ENCODE data around the gene TCF12. TPM values are rescaled to one million over a fixed set of nuclear protein-coding genes. Genes with fewer than 3 reads are reported as not detected.

Gene TCF12
- total RNA-seq, 2 donors from 2014 or later: 44.9 to 55.5 TPM

GRCh38 chr15:57033715-57034439 is 115.4 kb downstream of the TCF12 start:
- ATAC-seq: no peak
- Mint-ChIP-seq H3K9me3 (no peaks in the 10 kb centered on the region), H3K27ac (no peak overlapping the region), H3K36me3 (peaks cover 0 to 6% of the 10 kb centered on the region in 2 donors)
- DNase-seq (ENCODE audit: low spot score in 2 of 2): no peak

GRCh38 chr15:57034613-57035012 is 116.2 kb downstream of the TCF12 start:
- ATAC-seq (no peak), DNase-seq (ENCODE audit: low spot score in 2 of 2) (no peak)
- peaks cover 0 to 6% of the 10 kb centered on the region in 2 donors for H3K36me3 Mint-ChIP-seq
- H3K27ac Mint-ChIP-seq: no peak overlapping the region
- H3K9me3 Mint-ChIP-seq: no peaks in the 10 kb centered on the region

- no peak overlapping the region for H3K27ac Mint-ChIP-seq
Measured at GRCh38 chr15:57035664-57036063, 117.2 kb downstream of the TCF12 start.

GRCh38 chr15:57036352-57036751 is 117.9 kb downstream of the TCF12 start:
- H3K9me3 Mint-ChIP-seq: no peaks in the 10 kb centered on the region
- ATAC-seq (no peak), DNase-seq (ENCODE audit: low spot score in 2 of 2) (no peak)
- H3K36me3 Mint-ChIP-seq: peaks cover 0 to 6% of the 10 kb centered on the region in 2 donors
- no peak overlapping the region for H3K27ac Mint-ChIP-seq

More at GRCh38 chr15:57035664-57036063, 117.2 kb downstream of the TCF12 start:
- ATAC-seq (no peak), DNase-seq (ENCODE audit: low spot score in 2 of 2) (no peak)
- Mint-ChIP-seq H3K9me3 (no peaks in the 10 kb centered on the region), H3K36me3 (peaks cover 0 to 6% of the 10 kb centered on the region in 2 donors)

- Mint-ChIP-seq H3K36me3 (peaks cover 0 to 6% of the 10 kb centered on the region in 2 donors), H3K9me3 (no peaks in the 10 kb centered on the region), H3K27ac (no peak overlapping the region)
- ATAC-seq (peak in 1 of 2 donors; percentile 53), DNase-seq (ENCODE audit: low spot score in 2 of 2) (no peak)
Measured at GRCh38 chr15:57037548-57037947, 119.1 kb downstream of the TCF12 start.

GRCh38 chr15:57038040-57038439 is 119.6 kb downstream of the TCF12 start:
- Mint-ChIP-seq H3K27ac (no peak overlapping the region), H3K36me3 (peaks cover 0 to 6% of the 10 kb centered on the region in 2 donors), H3K9me3 (no peaks in the 10 kb centered on the region)
- ATAC-seq (no peak), DNase-seq (ENCODE audit: low spot score in 2 of 2) (no peak)

- peaks cover 0 to 6% of the 10 kb centered on the region in 2 donors for H3K36me3 Mint-ChIP-seq
- no peak overlapping the region for H3K27ac Mint-ChIP-seq
- no peak for DNase-seq (ENCODE audit: low spot score in 2 of 2)
- H3K9me3 Mint-ChIP-seq: no peaks in the 10 kb centered on the region
- ATAC-seq: no peak
Measured at GRCh38 chr15:57038496-57038895, 120.1 kb downstream of the TCF12 start.

- H3K27ac Mint-ChIP-seq: no peak overlapping the region
- no peak for DNase-seq (ENCODE audit: low spot score in 2 of 2)
- H3K36me3 Mint-ChIP-seq: peaks cover 0 to 6% of the 10 kb centered on the region in 2 donors
- H3K9me3 Mint-ChIP-seq: no peaks in the 10 kb centered on the region
- no peak for ATAC-seq
Measured at GRCh38 chr15:57041416-57041815, 123.0 kb downstream of the TCF12 start.

GRCh38 chr15:57044072-57044702 is 125.7 kb downstream of the TCF12 start:
- H3K27ac Mint-ChIP-seq: no peak overlapping the region
- H3K36me3 Mint-ChIP-seq: peaks cover 5% of the 10 kb centered on the region in 2 donors
- H3K9me3 Mint-ChIP-seq: no peaks in the 10 kb centered on the region
- no peak for ATAC-seq
- DNase-seq (ENCODE audit: low spot score in 2 of 2): no peak

GRCh38 chr15:57044970-57045369 is 126.5 kb downstream of the TCF12 start:
- ATAC-seq (no peak), DNase-seq (ENCODE audit: low spot score in 2 of 2) (no peak)
- Mint-ChIP-seq H3K9me3 (no peaks in the 10 kb centered on the region), H3K27ac (no peak overlapping the region), H3K36me3 (peaks cover 5% of the 10 kb centered on the region in 2 donors)

GRCh38 chr15:57045741-57046382 is 127.4 kb downstream of the TCF12 start:
- H3K9me3 Mint-ChIP-seq: no peaks in the 10 kb centered on the region

GRCh38 chr15:57048930-57049549 is 130.6 kb downstream of the TCF12 start:
- DNase-seq (ENCODE audit: low spot score in 2 of 2): no peak
- ATAC-seq: no peak
- Mint-ChIP-seq H3K36me3 (peaks cover 5 to 8% of the 10 kb centered on the region in 2 donors), H3K27ac (no peak overlapping the region), H3K9me3 (peaks cover 0 to 5% of the 10 kb centered on the region in 2 donors)

More at GRCh38 chr15:57045741-57046382, 127.4 kb downstream of the TCF12 start:
- DNase-seq (ENCODE audit: low spot score in 2 of 2): no peak
- H3K27ac Mint-ChIP-seq: no peak overlapping the region
- ATAC-seq: no peak
- H3K36me3 Mint-ChIP-seq: peaks cover 5% of the 10 kb centered on the region in 2 donors

- DNase-seq (ENCODE audit: low spot score in 2 of 2) (no peak), ATAC-seq (no peak)
- Mint-ChIP-seq H3K27ac (no peak overlapping the region), H3K36me3 (peaks cover 2 to 19% of the 10 kb centered on the region in 2 donors), H3K9me3 (peaks cover 0 to 5% of the 10 kb centered on the region in 2 donors)
Measured at GRCh38 chr15:57053470-57053869, 135.0 kb downstream of the TCF12 start.

GRCh38 chr15:57054204-57054750 is 135.8 kb downstream of the TCF12 start:
- peaks cover 0 to 16% of the 10 kb centered on the region in 2 donors for H3K36me3 Mint-ChIP-seq
- peaks cover 0 to 5% of the 10 kb centered on the region in 2 donors for H3K9me3 Mint-ChIP-seq
- DNase-seq (ENCODE audit: low spot score in 2 of 2): no peak
- no peak overlapping the region for H3K27ac Mint-ChIP-seq
- ATAC-seq: no peak

GRCh38 chr15:57056357-57056756 is 137.9 kb downstream of the TCF12 start:
- H3K36me3 Mint-ChIP-seq: peaks cover 0 to 16% of the 10 kb centered on the region in 2 donors
- peaks cover 0 to 5% of the 10 kb centered on the region in 2 donors for H3K9me3 Mint-ChIP-seq
- H3K27ac Mint-ChIP-seq: no peak overlapping the region
- ATAC-seq: no peak
- DNase-seq (ENCODE audit: low spot score in 2 of 2): no peak

- DNase-seq (ENCODE audit: low spot score in 2 of 2) (no peak), ATAC-seq (no peak)
- peaks cover 0 to 13% of the 10 kb centered on the region in 2 donors for H3K36me3 Mint-ChIP-seq
- H3K9me3 Mint-ChIP-seq: no peaks in the 10 kb centered on the region
- no peak overlapping the region for H3K27ac Mint-ChIP-seq
Measured at GRCh38 chr15:57057134-57057930, 138.9 kb downstream of the TCF12 start.

Measured in activated naive CD4-positive, alpha-beta T cell treated with anti-CD3 and anti-CD28 coated beads, Interleukin-2, amount 50 U/mL, for 72 hours (primary cell).